KMS-11 (cell line): ENCODE results near the gene PRDM16.

Experiments
- H2AFZ ChIP-seq: fragments of 200-600 bp; sonication (generic); 2 replicates; pipeline ENCODE4 v1.6.1; 2016; ENCODE audit warnings: antibody characterized with exemption, mixed run types, low read depth
- H3K27ac ChIP-seq: fragments of 200-600 bp; sonication (generic); 2 replicates; pipeline ENCODE4 v1.6.1; 2016; ENCODE audit warnings: mild to moderate bottlenecking, mixed run types
- H3K27me3 ChIP-seq: fragments of 200-600 bp; sonication (generic); 2 replicates; pipeline ENCODE4 v1.6.1; 2017; ENCODE audit warnings: mild to moderate bottlenecking, low read depth, mixed run types, moderate library complexity; ENCODE audit not compliant: insufficient read depth
- H3K36me3 ChIP-seq: fragments of 200-600 bp; sonication (generic); 2 replicates; pipeline ENCODE4 v1.6.1; 2017; ENCODE audit warnings: mild to moderate bottlenecking, mixed run types; ENCODE audit not compliant: insufficient read depth
- H3K4me1 ChIP-seq: fragments of 200-600 bp; sonication (generic); 2 replicates; pipeline ENCODE4 v1.6.1; 2016; ENCODE audit warnings: mild to moderate bottlenecking, low read depth, mixed run types; ENCODE audit not compliant: poor library complexity, severe bottlenecking
- H3K4me2 ChIP-seq: fragments of 200-600 bp; sonication (generic); 2 replicates; pipeline ENCODE4 v1.7.0; 2016; ENCODE audit warnings: mild to moderate bottlenecking, mixed run types
- H3K4me3 ChIP-seq: fragments of 200-600 bp; sonication (generic); IDR thresholded peaks from 2 replicates; pipeline ENCODE4 v1.6.1; 2017; ENCODE audit warnings: low read depth, low read length, mixed read lengths; ENCODE audit not compliant: insufficient read depth
- H3K79me2 ChIP-seq: fragments of 200-600 bp; sonication (generic); 2 replicates; pipeline ENCODE4 v1.6.1; 2016; ENCODE audit warnings: low read depth, mixed run types; ENCODE audit not compliant: insufficient read depth
- H3K9ac ChIP-seq: fragments of 200-600 bp; sonication (generic); 2 replicates; pipeline ENCODE4 v1.6.1; 2016; ENCODE audit warnings: mild to moderate bottlenecking, mixed run types
- H4K20me1 ChIP-seq: fragments of 200-600 bp; sonication (generic); 2 replicates; pipeline ENCODE4 v1.6.1; 2016; ENCODE audit warnings: mild to moderate bottlenecking, mixed run types; ENCODE audit not compliant: insufficient read depth
- CTCF ChIP-seq: fragments of 200-600 bp; sonication (generic); conservative IDR thresholded peaks from 2 replicates; pipeline ENCODE4 v1.6.1; 2017; ENCODE audit warnings: low read depth, mild to moderate bottlenecking, antibody characterized with exemption, low read length, moderate library complexity, mixed read lengths

The PRDM16 gene

GRCh38 chr1:3196577-3197245 is 127.7 kb downstream of the PRDM16 start:
- no peaks in the 10 kb centered on the region for H3K79me2 ChIP-seq
- no peak overlapping the region for H3K4me2 ChIP-seq
- H3K9ac ChIP-seq, result no peak overlapping the region
- no peak overlapping the region for H2AFZ ChIP-seq
- no peak overlapping the region for H3K27ac ChIP-seq
- H3K4me3 ChIP-seq, result no peak overlapping the region
- no peak for TF ChIP-seq CTCF
- H3K27me3 ChIP-seq, result peaks cover 71% of the 10 kb centered on the region
- no peaks in the 10 kb centered on the region for H3K36me3 ChIP-seq
- no peaks in the 10 kb centered on the region for H4K20me1 ChIP-seq
- no peaks in the 10 kb centered on the region for H3K4me1 ChIP-seq

DNA sequence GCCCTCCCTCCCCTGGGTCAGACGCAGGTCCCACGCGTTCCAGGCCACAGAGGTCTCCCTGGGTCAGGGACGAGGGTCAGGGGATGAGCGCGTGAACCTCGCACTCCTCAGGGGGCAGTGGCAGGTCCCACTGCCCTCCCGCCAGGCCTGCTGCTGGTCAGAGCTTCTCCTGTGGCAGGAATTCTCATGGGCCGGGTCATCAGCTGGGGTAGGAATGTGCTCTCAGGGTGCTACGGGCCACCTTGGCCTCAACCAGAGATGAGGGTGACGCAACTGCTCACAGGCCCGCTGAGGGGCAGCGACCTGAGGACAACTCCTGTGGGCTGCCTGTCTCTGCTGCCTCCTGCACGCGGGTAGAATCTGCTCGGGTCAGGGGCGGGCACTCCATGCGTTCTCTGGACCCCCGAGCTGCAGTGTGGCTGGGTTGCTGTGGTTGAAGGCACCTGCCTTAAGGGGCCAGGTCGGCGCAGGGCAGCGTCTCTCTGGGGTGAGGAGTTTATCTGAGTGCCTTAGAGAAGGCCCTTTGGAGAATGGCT is 128.8 kb downstream of the PRDM16 start:
- no peak for TF ChIP-seq CTCF
- H3K4me1 ChIP-seq, result no peaks in the 10 kb centered on the region
- no peak overlapping the region for H3K4me3 ChIP-seq
- no peaks in the 10 kb centered on the region for H4K20me1 ChIP-seq
- no peaks in the 10 kb centered on the region for H3K36me3 ChIP-seq
- H2AFZ ChIP-seq, result no peak overlapping the region
- peaks cover 68% of the 10 kb centered on the region for H3K27me3 ChIP-seq
- no peaks in the 10 kb centered on the region for H3K79me2 ChIP-seq
- H3K9ac ChIP-seq, result no peak overlapping the region
- no peak overlapping the region for H3K4me2 ChIP-seq
- H3K27ac ChIP-seq, result no peak overlapping the region

DNA sequence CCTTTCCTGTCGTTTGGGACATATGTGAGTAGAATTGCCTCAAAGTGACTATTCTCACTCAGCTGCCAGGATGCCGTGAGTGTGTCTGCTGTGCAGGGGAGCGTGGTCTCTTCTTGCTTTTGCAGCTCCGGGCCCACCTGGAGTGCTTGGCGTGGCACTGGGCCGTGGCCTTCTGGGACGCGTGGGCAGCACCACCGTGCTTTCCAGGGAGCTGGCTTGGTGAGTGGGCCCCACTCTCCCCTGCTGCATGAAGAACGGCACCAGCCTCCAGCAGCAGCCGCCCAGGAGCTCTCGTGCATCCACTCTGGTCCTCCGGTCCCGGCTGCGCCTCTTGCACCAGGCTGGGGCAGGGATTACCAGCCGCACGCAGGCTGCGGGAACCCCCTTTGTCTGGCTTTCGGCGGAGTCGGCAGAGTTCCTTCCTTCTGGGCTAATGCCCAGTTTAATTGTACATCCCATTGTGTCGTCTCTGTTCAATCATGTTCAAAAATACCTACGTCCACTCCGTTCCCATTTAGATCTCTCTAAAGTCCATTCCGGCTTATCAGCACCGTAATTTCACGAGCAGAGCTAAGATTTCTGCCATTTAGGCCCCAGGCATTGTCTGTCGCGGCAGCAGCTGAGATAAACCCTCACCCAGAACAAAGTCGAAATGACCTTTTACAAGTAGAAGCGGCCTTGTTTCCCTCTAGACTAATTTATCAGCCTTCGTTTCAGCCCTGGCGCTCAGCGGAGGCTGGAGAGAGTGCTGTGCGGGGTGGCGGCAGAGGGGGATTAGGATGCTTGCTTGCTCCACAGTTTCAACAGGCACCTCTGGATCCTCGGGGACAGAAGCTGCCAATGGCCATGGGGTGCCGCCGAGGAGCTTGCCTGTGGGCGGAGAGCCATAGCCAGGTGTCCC is 129.6 kb downstream of the PRDM16 start:
- no peak overlapping the region for H3K9ac ChIP-seq
- H3K4me3 ChIP-seq, result no peak overlapping the region
- H4K20me1 ChIP-seq, result no peaks in the 10 kb centered on the region
- H2AFZ ChIP-seq, result no peak overlapping the region
- H3K27me3 ChIP-seq, result peaks cover 69% of the 10 kb centered on the region
- no peak overlapping the region for H3K4me2 ChIP-seq
- no peaks in the 10 kb centered on the region for H3K79me2 ChIP-seq
- H3K4me1 ChIP-seq, result no peaks in the 10 kb centered on the region
- TF ChIP-seq CTCF, result no peak
- H3K36me3 ChIP-seq, result no peaks in the 10 kb centered on the region
- no peak overlapping the region for H3K27ac ChIP-seq

DNA sequence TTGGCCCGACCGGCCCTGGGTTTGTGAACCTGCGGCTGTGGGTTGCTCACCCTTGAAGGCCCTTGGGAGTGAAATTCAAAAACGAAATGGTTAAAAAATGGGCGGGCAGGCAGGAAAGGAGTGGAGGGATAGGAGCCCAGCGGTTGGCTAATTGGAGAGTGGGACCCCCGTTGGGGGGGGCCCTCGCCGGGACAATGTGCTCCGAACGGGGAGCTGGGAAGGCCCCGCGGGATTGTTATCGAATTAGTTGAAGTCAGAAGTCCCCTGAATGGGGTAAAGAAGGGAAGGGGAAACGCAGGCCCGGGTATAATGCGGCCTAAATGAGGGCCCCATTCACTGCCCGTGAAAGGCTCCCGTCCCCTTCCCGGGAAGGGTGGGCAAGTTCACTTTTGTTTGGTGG is 135.7 kb downstream of the PRDM16 start:
- Histone ChIP-seq H3K4me3 (no peak overlapping the region), H3K36me3 (no peaks in the 10 kb centered on the region), H4K20me1 (no peaks in the 10 kb centered on the region), H3K79me2 (no peaks in the 10 kb centered on the region), H3K9ac (no peak overlapping the region), H3K4me1 (no peaks in the 10 kb centered on the region), H3K4me2 (no peak overlapping the region), H2AFZ (no peak overlapping the region), H3K27ac (no peak overlapping the region), H3K27me3 (peaks cover 85% of the 10 kb centered on the region)
- no peak for TF ChIP-seq CTCF
